ENCODE measurements around the gene ASAP3.

ASAP3 gene

GRCh38 chr1:23530747-23531561, 47.0 kb upstream of the ASAP3 start, which contains the start of gene E2F2 (continued):
- TF ChIP-seq ZNF280D (tag by site-specific recombination; IDR thresholded peaks at IDR 0.05) (no peak), ZNF513 (tag by site-specific recombination; IDR thresholded peaks at IDR 0.05) (no peak), ZNF16 (tag by site-specific recombination; IDR thresholded peaks at IDR 0.05; ENCODE audit: low read depth) (no peak), WT1 (tag by site-specific recombination; IDR thresholded peaks at IDR 0.05) (no peak), ZNF366 (tag by site-specific recombination; conservative IDR thresholded peaks at IDR 0.05) (peak; percentile 60; the same call in 1 of the 2 replicates), ZNF549 (tag by site-specific recombination; IDR thresholded peaks at IDR 0.05) (no peak), ZNF132 (tag by site-specific recombination; IDR thresholded peaks at IDR 0.05; ENCODE audit: borderline replicate concordance) (no peak), ZNF19 (tag by site-specific recombination; IDR thresholded peaks at IDR 0.05; ENCODE audit: low read depth) (no peak), ZSCAN5A (tag by site-specific recombination; IDR thresholded peaks at IDR 0.05) (0 out of 2 replicates have a peak, but pooled peaks have one; percentile 15), SCRT1 (tag by site-specific recombination; IDR thresholded peaks at IDR 0.05; ENCODE audit: borderline replicate concordance) (no peak), ZNF843 (tag by site-specific recombination; IDR thresholded peaks at IDR 0.05) (no peak; the same call in 1 of the 2 replicates), ZBTB21 (tag by site-specific recombination; IDR thresholded peaks at IDR 0.05) (0 out of 2 replicates have a peak, but pooled peaks have one; percentile 37), ZBTB11 (tag by site-specific recombination; conservative IDR thresholded peaks at IDR 0.05; ENCODE audit: low read depth) (peak; percentile 49), ZSCAN30 (tag by site-specific recombination; IDR thresholded peaks at IDR 0.05) (peak; percentile 12; the same call in 1 of the 2 replicates), ZSCAN18 (tag by site-specific recombination; IDR thresholded peaks at IDR 0.05) (no peak), ZNF501 (tag by site-specific recombination; IDR thresholded peaks at IDR 0.05) (no peak), ZBTB17 (tag by site-specific recombination; IDR thresholded peaks at IDR 0.05) (peak; percentile 28; the same call in 1 of the 2 replicates), CTCF (tag by site-specific recombination; IDR thresholded peaks at IDR 0.05) (peak; percentile 84), ZNF221 (tag by site-specific recombination; IDR thresholded peaks at IDR 0.05; ENCODE audit: borderline replicate concordance) (no peak), ZNF664 (tag by site-specific recombination; IDR thresholded peaks at IDR 0.05) (no peak), ZNF155 (tag by site-specific recombination; IDR thresholded peaks at IDR 0.05) (no peak), ZNF792 (tag by site-specific recombination; IDR thresholded peaks at IDR 0.05) (no peak), HOXA7 (CRISPR knock-in tag; IDR thresholded peaks at IDR 0.05; ENCODE audit: borderline replicate concordance) (no peak), HOXD13 (CRISPR knock-in tag; IDR thresholded peaks at IDR 0.05; ENCODE audit: borderline replicate concordance) (0 out of 2 replicates have a peak, but pooled peaks have one; percentile 28), ZFP3 (tag by site-specific recombination; IDR thresholded peaks at IDR 0.05; ENCODE audit: low read depth) (no peak), ZNF404 (tag by site-specific recombination; IDR thresholded peaks at IDR 0.05) (no peak), ZNF146 (tag by site-specific recombination; IDR thresholded peaks at IDR 0.05) (0 out of 2 replicates have a peak, but pooled peaks have one; percentile 2)
